Measurements from ENCODE around the gene GPATCH8. TPM values are rescaled to one million over a fixed set of nuclear protein-coding genes. Genes with fewer than 3 reads are reported as not detected.
A peak's percentile ranks its signal among the peaks of the same experiment; 100 is the strongest.

The GPATCH8 gene
- total and polyA plus RNA-seq, 9 of the 15 experiments (the other 6 are each of a cell fraction or from before 2014, with no cell fraction given) = 10.6 to 29.6 (median 13.2) TPM

DNA sequence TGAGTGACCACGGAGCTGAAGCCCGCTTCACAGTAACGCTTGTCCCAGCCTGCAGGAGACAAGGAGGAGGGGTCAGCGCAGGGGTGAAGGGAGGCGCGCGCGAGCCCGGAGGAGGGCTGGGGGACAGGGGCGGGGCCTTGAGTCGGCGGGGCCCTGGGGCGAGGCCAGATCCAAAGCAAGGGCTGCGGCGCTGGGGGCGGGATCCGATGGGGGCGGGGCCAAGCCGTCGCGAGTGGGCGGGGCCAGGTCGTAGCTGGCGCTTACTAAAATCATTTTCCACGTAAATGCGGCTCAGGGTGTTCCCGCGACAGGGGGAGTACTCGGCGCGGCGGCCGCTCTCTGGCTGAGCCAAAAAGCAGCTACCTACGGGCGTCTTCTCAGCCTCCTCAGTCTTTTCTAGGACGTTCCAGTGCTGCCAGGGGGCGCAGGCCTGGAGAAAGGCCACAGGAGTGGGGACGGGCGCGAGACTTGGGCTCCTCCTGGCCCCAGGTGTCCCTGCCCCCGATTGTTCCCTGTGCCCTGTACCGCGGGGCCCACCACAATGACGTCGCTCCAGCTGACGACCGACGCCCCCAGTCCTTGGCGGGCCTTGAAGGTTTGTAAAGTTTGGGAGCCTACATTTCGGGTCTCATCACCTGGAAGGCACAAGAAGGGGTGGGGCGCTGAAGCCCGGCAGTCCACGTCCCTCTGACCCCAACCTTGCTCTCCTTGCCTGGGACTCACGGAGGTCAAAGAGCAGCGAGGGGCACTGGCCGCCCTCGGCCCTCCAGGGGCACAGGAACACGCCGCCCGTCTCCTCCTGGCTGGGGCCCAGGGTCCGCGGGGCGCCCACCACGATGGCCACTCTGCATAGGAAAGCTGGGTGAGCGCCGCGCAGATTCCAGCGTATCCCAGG lies 117.7 kb downstream of the GPATCH8 start (continued):
- TF ChIP-seq, protein P1, sequence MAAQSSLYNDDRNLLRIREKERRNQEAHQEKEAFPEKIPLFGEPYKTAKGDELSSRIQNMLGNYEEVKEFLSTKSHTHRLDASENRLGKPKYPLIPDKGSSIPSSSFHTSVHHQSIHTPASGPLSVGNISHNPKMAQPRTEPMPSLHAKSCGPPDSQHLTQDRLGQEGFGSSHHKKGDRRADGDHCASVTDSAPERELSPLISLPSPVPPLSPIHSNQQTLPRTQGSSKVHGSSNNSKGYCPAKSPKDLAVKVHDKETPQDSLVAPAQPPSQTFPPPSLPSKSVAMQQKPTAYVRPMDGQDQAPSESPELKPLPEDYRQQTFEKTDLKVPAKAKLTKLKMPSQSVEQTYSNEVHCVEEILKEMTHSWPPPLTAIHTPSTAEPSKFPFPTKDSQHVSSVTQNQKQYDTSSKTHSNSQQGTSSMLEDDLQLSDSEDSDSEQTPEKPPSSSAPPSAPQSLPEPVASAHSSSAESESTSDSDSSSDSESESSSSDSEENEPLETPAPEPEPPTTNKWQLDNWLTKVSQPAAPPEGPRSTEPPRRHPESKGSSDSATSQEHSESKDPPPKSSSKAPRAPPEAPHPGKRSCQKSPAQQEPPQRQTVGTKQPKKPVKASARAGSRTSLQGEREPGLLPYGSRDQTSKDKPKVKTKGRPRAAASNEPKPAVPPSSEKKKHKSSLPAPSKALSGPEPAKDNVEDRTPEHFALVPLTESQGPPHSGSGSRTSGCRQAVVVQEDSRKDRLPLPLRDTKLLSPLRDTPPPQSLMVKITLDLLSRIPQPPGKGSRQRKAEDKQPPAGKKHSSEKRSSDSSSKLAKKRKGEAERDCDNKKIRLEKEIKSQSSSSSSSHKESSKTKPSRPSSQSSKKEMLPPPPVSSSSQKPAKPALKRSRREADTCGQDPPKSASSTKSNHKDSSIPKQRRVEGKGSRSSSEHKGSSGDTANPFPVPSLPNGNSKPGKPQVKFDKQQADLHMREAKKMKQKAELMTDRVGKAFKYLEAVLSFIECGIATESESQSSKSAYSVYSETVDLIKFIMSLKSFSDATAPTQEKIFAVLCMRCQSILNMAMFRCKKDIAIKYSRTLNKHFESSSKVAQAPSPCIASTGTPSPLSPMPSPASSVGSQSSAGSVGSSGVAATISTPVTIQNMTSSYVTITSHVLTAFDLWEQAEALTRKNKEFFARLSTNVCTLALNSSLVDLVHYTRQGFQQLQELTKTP (IDR thresholded peaks at IDR 0.05; ENCODE audit: low read depth in 1 of 2, partially characterized antibody in 2 of 2) = no peak
- TF ChIP-seq ERF (CRISPR knock-in tag; IDR thresholded peaks at IDR 0.05) (no peak), MYC (IDR thresholded peaks at IDR 0.05; ENCODE audit: low read depth, low read length) (no peak), MYC (CRISPR knock-in tag; IDR thresholded peaks at IDR 0.05; ENCODE audit: borderline replicate concordance, low read depth) (no peak), POLR3G (IDR thresholded peaks at IDR 0.05; ENCODE audit: extremely low read depth, insufficient read length, insufficient replicate concordance) (no peak), ETV6 (IDR thresholded peaks at IDR 0.05; ENCODE audit: borderline replicate concordance in 1 of 2, low read depth in 2 of 2, low read length in 1 of 2) (no peak), ETV6 (CRISPR knock-in tag; IDR thresholded peaks at IDR 0.05; ENCODE audit: borderline replicate concordance) (no peak), CBX3 (IDR thresholded peaks at IDR 0.05; ENCODE audit: borderline replicate concordance in 1 of 2, low read length in 2 of 2) (no peak), TEAD1 (CRISPR knock-in tag; IDR thresholded peaks at IDR 0.05) (peak in 1 of 2 experiments; percentile 28; a peak in 1 of 4 replicates), L3MBTL2 (IDR thresholded peaks at IDR 0.05) (peak; percentile 58; the same call in 1 of the 2 replicates), ZFP36 (IDR thresholded peaks at IDR 0.05; ENCODE audit: low read depth, low read length, partially characterized antibody) (no peak)
- TF ChIP-seq, protein P2, sequence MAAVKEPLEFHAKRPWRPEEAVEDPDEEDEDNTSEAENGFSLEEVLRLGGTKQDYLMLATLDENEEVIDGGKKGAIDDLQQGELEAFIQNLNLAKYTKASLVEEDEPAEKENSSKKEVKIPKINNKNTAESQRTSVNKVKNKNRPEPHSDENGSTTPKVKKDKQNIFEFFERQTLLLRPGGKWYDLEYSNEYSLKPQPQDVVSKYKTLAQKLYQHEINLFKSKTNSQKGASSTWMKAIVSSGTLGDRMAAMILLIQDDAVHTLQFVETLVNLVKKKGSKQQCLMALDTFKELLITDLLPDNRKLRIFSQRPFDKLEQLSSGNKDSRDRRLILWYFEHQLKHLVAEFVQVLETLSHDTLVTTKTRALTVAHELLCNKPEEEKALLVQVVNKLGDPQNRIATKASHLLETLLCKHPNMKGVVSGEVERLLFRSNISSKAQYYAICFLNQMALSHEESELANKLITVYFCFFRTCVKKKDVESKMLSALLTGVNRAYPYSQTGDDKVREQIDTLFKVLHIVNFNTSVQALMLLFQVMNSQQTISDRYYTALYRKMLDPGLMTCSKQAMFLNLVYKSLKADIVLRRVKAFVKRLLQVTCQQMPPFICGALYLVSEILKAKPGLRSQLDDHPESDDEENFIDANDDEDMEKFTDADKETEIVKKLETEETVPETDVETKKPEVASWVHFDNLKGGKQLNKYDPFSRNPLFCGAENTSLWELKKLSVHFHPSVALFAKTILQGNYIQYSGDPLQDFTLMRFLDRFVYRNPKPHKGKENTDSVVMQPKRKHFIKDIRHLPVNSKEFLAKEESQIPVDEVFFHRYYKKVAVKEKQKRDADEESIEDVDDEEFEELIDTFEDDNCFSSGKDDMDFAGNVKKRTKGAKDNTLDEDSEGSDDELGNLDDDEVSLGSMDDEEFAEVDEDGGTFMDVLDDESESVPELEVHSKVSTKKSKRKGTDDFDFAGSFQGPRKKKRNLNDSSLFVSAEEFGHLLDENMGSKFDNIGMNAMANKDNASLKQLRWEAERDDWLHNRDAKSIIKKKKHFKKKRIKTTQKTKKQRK (IDR thresholded peaks at IDR 0.05; ENCODE audit: borderline replicate concordance, low read depth, low read length) = no peak
- TF ChIP-seq, protein P3, sequence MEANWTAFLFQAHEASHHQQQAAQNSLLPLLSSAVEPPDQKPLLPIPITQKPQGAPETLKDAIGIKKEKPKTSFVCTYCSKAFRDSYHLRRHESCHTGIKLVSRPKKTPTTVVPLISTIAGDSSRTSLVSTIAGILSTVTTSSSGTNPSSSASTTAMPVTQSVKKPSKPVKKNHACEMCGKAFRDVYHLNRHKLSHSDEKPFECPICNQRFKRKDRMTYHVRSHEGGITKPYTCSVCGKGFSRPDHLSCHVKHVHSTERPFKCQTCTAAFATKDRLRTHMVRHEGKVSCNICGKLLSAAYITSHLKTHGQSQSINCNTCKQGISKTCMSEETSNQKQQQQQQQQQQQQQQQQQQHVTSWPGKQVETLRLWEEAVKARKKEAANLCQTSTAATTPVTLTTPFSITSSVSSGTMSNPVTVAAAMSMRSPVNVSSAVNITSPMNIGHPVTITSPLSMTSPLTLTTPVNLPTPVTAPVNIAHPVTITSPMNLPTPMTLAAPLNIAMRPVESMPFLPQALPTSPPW (CRISPR knock-in tag; IDR thresholded peaks at IDR 0.05) = peak; percentile 94
- TF ChIP-seq, protein P4, sequence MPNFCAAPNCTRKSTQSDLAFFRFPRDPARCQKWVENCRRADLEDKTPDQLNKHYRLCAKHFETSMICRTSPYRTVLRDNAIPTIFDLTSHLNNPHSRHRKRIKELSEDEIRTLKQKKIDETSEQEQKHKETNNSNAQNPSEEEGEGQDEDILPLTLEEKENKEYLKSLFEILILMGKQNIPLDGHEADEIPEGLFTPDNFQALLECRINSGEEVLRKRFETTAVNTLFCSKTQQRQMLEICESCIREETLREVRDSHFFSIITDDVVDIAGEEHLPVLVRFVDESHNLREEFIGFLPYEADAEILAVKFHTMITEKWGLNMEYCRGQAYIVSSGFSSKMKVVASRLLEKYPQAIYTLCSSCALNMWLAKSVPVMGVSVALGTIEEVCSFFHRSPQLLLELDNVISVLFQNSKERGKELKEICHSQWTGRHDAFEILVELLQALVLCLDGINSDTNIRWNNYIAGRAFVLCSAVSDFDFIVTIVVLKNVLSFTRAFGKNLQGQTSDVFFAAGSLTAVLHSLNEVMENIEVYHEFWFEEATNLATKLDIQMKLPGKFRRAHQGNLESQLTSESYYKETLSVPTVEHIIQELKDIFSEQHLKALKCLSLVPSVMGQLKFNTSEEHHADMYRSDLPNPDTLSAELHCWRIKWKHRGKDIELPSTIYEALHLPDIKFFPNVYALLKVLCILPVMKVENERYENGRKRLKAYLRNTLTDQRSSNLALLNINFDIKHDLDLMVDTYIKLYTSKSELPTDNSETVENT (CRISPR knock-in tag; IDR thresholded peaks at IDR 0.05) = peak; percentile 37; the same call in 1 of the 2 replicates

Data from K562 (cell line).